ENCODE results near the gene SMCR8. TPM values are rescaled to one million over a fixed set of nuclear protein-coding genes. Genes with fewer than 3 reads are reported as not detected.
"Not testable (repeated sequence)": the region's sequence is repeated elsewhere in the genome, so short reads cannot be mapped to it uniquely, and the experiment has no call there.

SMCR8 gene
- total RNA-seq, 1 donor from 2014 or later = 18.2 TPM

GRCh38 chr17:18328643-18329204 lies 13.6 kb downstream of the SMCR8 start:
- Mint-ChIP-seq H3K36me3 (peaks cover 26% of the 10 kb centered on the region), H3K4me1 (no peaks in the 10 kb centered on the region), H3K27ac (peak overlapping the region; percentile 16), H3K9me3 (no peaks in the 10 kb centered on the region), H3K27me3 (ENCODE audit: low read depth) (no peaks in the 10 kb centered on the region), H3K4me3 (no peak overlapping the region)
- TF ChIP-seq CTCF (IDR thresholded peaks at IDR 0.05; ENCODE audit: unreplicated experiment) = no peak
- no peak for DNase-seq (ENCODE audit: low spot score in 2 of 2, unreplicated experiment in 2 of 2)

GRCh38 chr17:18331879-18332278 lies 16.8 kb downstream of the SMCR8 start:
- Mint-ChIP-seq H3K36me3 (peaks cover 21% of the 10 kb centered on the region), H3K4me1 (no peaks in the 10 kb centered on the region), H3K27me3 (ENCODE audit: low read depth) (no peaks in the 10 kb centered on the region), H3K9me3 (no peaks in the 10 kb centered on the region), H3K27ac (no peak overlapping the region), H3K4me3 (no peak overlapping the region)
- DNase-seq (ENCODE audit: low spot score in 2 of 2, unreplicated experiment in 2 of 2) = no peak
- TF ChIP-seq CTCF (IDR thresholded peaks at IDR 0.05; ENCODE audit: unreplicated experiment) = no peak

- no peaks in the 10 kb centered on the region for H3K9me3 Mint-ChIP-seq
- TF ChIP-seq CTCF (IDR thresholded peaks at IDR 0.05; ENCODE audit: unreplicated experiment) = no peak
- H3K27ac Mint-ChIP-seq = no peak overlapping the region
- DNase-seq (ENCODE audit: low spot score in 2 of 2, unreplicated experiment in 2 of 2) = no peak
- H3K4me1 Mint-ChIP-seq = no peaks in the 10 kb centered on the region
- H3K4me3 Mint-ChIP-seq = no peak overlapping the region
- peaks cover 28% of the 10 kb centered on the region for H3K36me3 Mint-ChIP-seq
- no peaks in the 10 kb centered on the region for H3K27me3 Mint-ChIP-seq (ENCODE audit: low read depth)
These were observed 17.9 kb downstream of the SMCR8 start for GRCh38 chr17:18332909-18333489.

GRCh38 chr17:18338158-18338557 lies 23.1 kb downstream of the SMCR8 start:
- H3K4me3 Mint-ChIP-seq; H3K4me1 Mint-ChIP-seq; H3K27me3 Mint-ChIP-seq (ENCODE audit: low read depth); H3K9me3 Mint-ChIP-seq; H3K27ac Mint-ChIP-seq; DNase-seq (ENCODE audit: low spot score in 2 of 2, unreplicated experiment in 2 of 2): not testable (repeated sequence)
- H3K36me3 Mint-ChIP-seq = peaks cover 49% of the 10 kb centered on the region

- no peaks in the 10 kb centered on the region for H3K27me3 Mint-ChIP-seq (ENCODE audit: low read depth)
- no peak overlapping the region for H3K27ac Mint-ChIP-seq
- no peaks in the 10 kb centered on the region for H3K4me1 Mint-ChIP-seq
- DNase-seq (ENCODE audit: low spot score in 2 of 2, unreplicated experiment in 2 of 2) = no peak
- H3K4me3 Mint-ChIP-seq = no peak overlapping the region
- no peak for TF ChIP-seq CTCF (IDR thresholded peaks at IDR 0.05; ENCODE audit: unreplicated experiment)
- peaks cover 45% of the 10 kb centered on the region for H3K36me3 Mint-ChIP-seq
- H3K9me3 Mint-ChIP-seq = no peaks in the 10 kb centered on the region
These were observed 24.8 kb downstream of the SMCR8 start for GRCh38 chr17:18339933-18340332.

- Mint-ChIP-seq H3K36me3 (peaks cover 42% of the 10 kb centered on the region), H3K4me3 (no peak overlapping the region), H3K4me1 (no peaks in the 10 kb centered on the region), H3K27me3 (ENCODE audit: low read depth) (no peaks in the 10 kb centered on the region), H3K27ac (no peak overlapping the region), H3K9me3 (no peaks in the 10 kb centered on the region)
- no peak for DNase-seq (ENCODE audit: low spot score in 2 of 2, unreplicated experiment in 2 of 2)
- no peak for TF ChIP-seq CTCF (IDR thresholded peaks at IDR 0.05; ENCODE audit: unreplicated experiment)
These were observed 28.9 kb downstream of the SMCR8 start for GRCh38 chr17:18344021-18344420.

All from mesothelial cell of epicardium (in vitro differentiated cells).